ENCODE data around the gene FNDC8.

- TF ChIP-seq CTCF (IDR thresholded peaks at IDR 0.05; ENCODE audit: insufficient read depth, low read length, poor library complexity, severe bottlenecking) (no peak), EZH2phosphoT487 (conservative IDR thresholded peaks at IDR 0.05; ENCODE audit: low read length) (no peak)
These were observed 45.6 kb downstream of the FNDC8 start for GRCh38 chr17:35167046-35167445.
